ENCODE measurements around the gene CLP1.

CLP1 gene

GRCh38 chr11:57639321-57640067 lies 18.1 kb upstream of the CLP1 start:
- DNase-seq (ENCODE audit: low read depth), result no peak
- H3K4me3 ChIP-seq (ENCODE audit: low read length), result peak overlapping the region; percentile 62
- TF ChIP-seq CTCF (IDR thresholded peaks at IDR 0.05; ENCODE audit: insufficient read depth, low read depth, low read length, missing control alignments), result peak; percentile 4

GRCh38 chr11:57640068-57640800 lies 17.3 kb upstream of the CLP1 start:
- H3K4me3 ChIP-seq (ENCODE audit: low read length), result peak overlapping the region; percentile 62
- DNase-seq (ENCODE audit: low read depth), result no peak
- no peak for TF ChIP-seq CTCF (IDR thresholded peaks at IDR 0.05; ENCODE audit: insufficient read depth, low read depth, low read length, missing control alignments)

- peak; percentile 74 for TF ChIP-seq CTCF (IDR thresholded peaks at IDR 0.05; ENCODE audit: insufficient read depth, low read depth, low read length, missing control alignments)
- DNase-seq (ENCODE audit: low read depth), result peak; percentile 72
- H3K4me3 ChIP-seq (ENCODE audit: low read length), result no peak overlapping the region
Measured at GRCh38 chr11:57641011-57641807, 16.4 kb upstream of the CLP1 start.

GRCh38 chr11:57643802-57644201 lies 13.8 kb upstream of the CLP1 start:
- no peak overlapping the region for H3K4me3 ChIP-seq (ENCODE audit: low read length)
- no peak for TF ChIP-seq CTCF (IDR thresholded peaks at IDR 0.05; ENCODE audit: insufficient read depth, low read depth, low read length, missing control alignments)
- DNase-seq (ENCODE audit: low read depth), result no peak

GRCh38 chr11:57644748-57645688 lies 12.5 kb upstream of the CLP1 start:
- peak; percentile 79 for DNase-seq (ENCODE audit: low read depth)
- TF ChIP-seq CTCF (IDR thresholded peaks at IDR 0.05; ENCODE audit: insufficient read depth, low read depth, low read length, missing control alignments), result peak; percentile 88
- no peak overlapping the region for H3K4me3 ChIP-seq (ENCODE audit: low read length)

GRCh38 chr11:57645689-57646085 lies 11.9 kb upstream of the CLP1 start:
- DNase-seq (ENCODE audit: low read depth), result no peak
- TF ChIP-seq CTCF (IDR thresholded peaks at IDR 0.05; ENCODE audit: insufficient read depth, low read depth, low read length, missing control alignments), result no peak
- no peak overlapping the region for H3K4me3 ChIP-seq (ENCODE audit: low read length)
